IMR-90 (cell line): Measurements from ENCODE around the gene FOSB.

ENCODE experiments used
- CEBPB ChIP-seq: IDR thresholded peaks from 2 replicates; pipeline ENCODE4 v1.6.1; 2012; ENCODE audit warnings: low read depth, low read length, improper control_type of control experiment
- CHD1 ChIP-seq: IDR thresholded peaks from 2 replicates; pipeline ENCODE4 v1.6.1; 2012; ENCODE audit warnings: low read depth, low read length, improper control_type of control experiment
- CTCF ChIP-seq: conservative IDR thresholded peaks from 2 replicates; pipeline ENCODE4 v1.5.1; 2012; ENCODE audit warnings: mild to moderate bottlenecking, low read depth, low read length, improper control_type of control experiment
- POLR2A ChIP-seq: IDR thresholded peaks from 2 replicates; pipeline ENCODE4 v1.6.1; 2012; ENCODE audit warnings: mild to moderate bottlenecking, low read depth, low read length
- SMC3 ChIP-seq: fragments of 150-350 bp; IDR thresholded peaks from 2 replicates; pipeline ENCODE4 v1.6.1; 2016; ENCODE audit warnings: low read depth, mild to moderate bottlenecking, antibody characterized with exemption, low read length, moderate library complexity
- USF2 ChIP-seq: fragments of 150-350 bp; IDR thresholded peaks from 2 replicates; pipeline ENCODE4 v1.6.1; 2017; ENCODE audit warnings: mild to moderate bottlenecking, antibody characterized with exemption, low read length, low read depth

- no peak for TF ChIP-seq CTCF
- no peak for TF ChIP-seq POLR2A
- no peak for TF ChIP-seq SMC3
- no peak for TF ChIP-seq CHD1
- TF ChIP-seq USF2 = no peak
- no peak for TF ChIP-seq CEBPB
Measured at GRCh38 chr19:45467456-45468158, at the start of gene FOSB.
